HCT116 (cell line): ENCODE data around the gene SDK2. TPM values are rescaled to one million over a fixed set of nuclear protein-coding genes. Genes with fewer than 3 reads are reported as not detected.

Experiments used
- ATAC-seq: fragments of 200-7000 bp; cut with Tn5 transposase; 2 replicates; pipeline ENCODE4 v1.9.1; 2020; ENCODE audit warnings: mild to moderate bottlenecking, moderate library complexity
- BruUV-seq: library from RNA; stranded (reverse); fragments of 400-500 nt; replicated peaks from 2 replicates; lab custom pipeline; 2021; lab: Mats Ljungman, UMichigan
- CTCF ChIA-PET: fragments of 300-600 bp; sonication (Branson Sonifier 250); formaldehyde crosslinking; loops from one replicate; lab custom pipeline; 2021; ENCODE audit warnings: antibody characterized with exemption; lab: Charles Lee
- POLR2A ChIA-PET: fragments of 300-600, 350-600 bp; sonication (Branson Sonifier 250); formaldehyde crosslinking; loops from one replicate; lab custom pipeline; 2021; ENCODE audit warnings: antibody characterized with exemption; lab: Charles Lee
- RAD21 ChIA-PET, 2 experiments: fragments of 300-600 bp; sonication (Branson Sonifier 250); formaldehyde crosslinking; loops; one replicate each; lab custom pipeline; 2023; ENCODE audit warnings: low total read pairs in 2 of 2; ENCODE audit not compliant: uncharacterized antibody in 2 of 2, unreplicated experiment in 2 of 2, low non-redundant PET in 1 of 2; lab: Charles Lee
- DNase-seq: peaks from one replicate; pipeline ENCODE4 v3.0.0-alpha.2; 2010; ENCODE audit warnings: low read depth, low spot score
- H2AFZ ChIP-seq: fragments of 200-600 bp; shearing (Covaris generic), sonication (generic); 2 replicates; pipeline ENCODE4 v1.6.1; 2017; ENCODE audit warnings: low read depth, mixed run types, mixed read lengths, antibody characterized with exemption, low read length; ENCODE audit not compliant: poor library complexity, severe bottlenecking
- H3K27ac ChIP-seq: 2 replicates; pipeline ENCODE4 v1.5.1; 2012; ENCODE audit warnings: low read depth, low read length
- H3K27me3 ChIP-seq: fragments of 200-600 bp; sonication (generic); 2 replicates; pipeline ENCODE4 v1.6.1; 2016; ENCODE audit warnings: mixed run types, low read length, mixed read lengths; ENCODE audit not compliant: insufficient read depth
- H3K36me3 ChIP-seq, 2 experiments: fragments of 200-500 bp in 1 of 2; fragments of 200-600 bp in 1 of 2; sonication (Bioruptor generic) in 1 of 2; sonication (generic) in 1 of 2; 2 replicates each; pipeline versions ENCODE4 v1.5.1 to v1.6.1; 2014 to 2016; ENCODE audit warnings: low read length in 2 of 2, inconsistent platforms in 1 of 2, mixed read lengths in 1 of 2, mixed run types in 1 of 2; ENCODE audit not compliant: insufficient read depth in 2 of 2, control insufficient read depth in 1 of 2
- H3K4me1 ChIP-seq, 2 experiments: fragments of 200-600 bp in 1 of 2; sonication (generic) in 1 of 2; 2 replicates each; pipeline versions ENCODE4 v1.5.1 to v1.6.1; 2012 to 2017; ENCODE audit warnings: low read length in 2 of 2, inconsistent platforms in 1 of 2, mild to moderate bottlenecking in 1 of 2, mixed read lengths in 1 of 2, mixed run types in 1 of 2, moderate library complexity in 1 of 2; ENCODE audit not compliant: insufficient read depth in 2 of 2, control insufficient read depth in 1 of 2
- H3K4me2 ChIP-seq: fragments of 200-600 bp; sonication (generic); 2 replicates; pipeline ENCODE4 v1.6.1; 2017; ENCODE audit warnings: mixed run types, low read length, mixed read lengths
- H3K4me3 ChIP-seq, 2 experiments: fragments of 200-600 bp in 1 of 2; sonication (generic) in 1 of 2; replicated peaks in 1 of 2; 2 replicates each; pipeline ENCODE4 v1.5.1; 2011 to 2016; ENCODE audit warnings: low read length in 2 of 2, control low read depth in 1 of 2, low read depth in 1 of 2, mild to moderate bottlenecking in 1 of 2, mixed read lengths in 1 of 2, mixed run types in 1 of 2
- H3K79me2 ChIP-seq: fragments of 200-600 bp; sonication (generic); 2 replicates; pipeline ENCODE4 v1.6.1; 2017; ENCODE audit warnings: mild to moderate bottlenecking, mixed run types, low read length, moderate library complexity, mixed read lengths; ENCODE audit not compliant: insufficient read depth
- H3K9ac ChIP-seq: fragments of 200-600 bp; sonication (generic); 2 replicates; pipeline ENCODE4 v1.6.1; 2016; ENCODE audit warnings: low read length, mixed read lengths
- H3K9me2 ChIP-seq: fragments of 200-600 bp; sonication (generic), shearing (Covaris generic); 2 replicates; pipeline ENCODE4 v1.6.1; 2017; ENCODE audit warnings: mixed run types, mild to moderate bottlenecking, moderate library complexity; ENCODE audit not compliant: insufficient read depth
- H3K9me3 ChIP-seq, 2 experiments: fragments of 200-500 bp in 1 of 2; fragments of 200-600 bp in 1 of 2; sonication (Bioruptor generic) in 1 of 2; sonication (generic) in 1 of 2; 2 replicates each; pipeline ENCODE4 v1.6.1; 2014 to 2017; ENCODE audit warnings: low read length in 2 of 2, mixed read lengths in 2 of 2, inconsistent platforms in 1 of 2, low read depth in 1 of 2, mild to moderate bottlenecking in 1 of 2, mixed run types in 1 of 2, moderate library complexity in 1 of 2; ENCODE audit not compliant: control insufficient read depth in 1 of 2, insufficient read depth in 1 of 2
- H4K20me1 ChIP-seq: fragments of 200-600 bp; sonication (generic), shearing (Covaris generic); 2 replicates; pipeline ENCODE4 v1.6.1; 2017; ENCODE audit warnings: mixed run types, mild to moderate bottlenecking, moderate library complexity; ENCODE audit not compliant: insufficient read depth
- CEBPB ChIP-seq: IDR thresholded peaks from 2 replicates; pipeline ENCODE4 v1.6.1; 2012; ENCODE audit warnings: low read depth
- EGR1 ChIP-seq: IDR thresholded peaks from 2 replicates; pipeline ENCODE4 v1.6.1; 2012; ENCODE audit warnings: low read depth
- ELF1 ChIP-seq: IDR thresholded peaks from 2 replicates; pipeline ENCODE4 v1.6.1; 2012; ENCODE audit warnings: low read depth, borderline replicate concordance
- EZH2 ChIP-seq: fragments of 200-600 bp; sonication (generic); IDR thresholded peaks from 2 replicates; pipeline ENCODE4 v1.6.1; 2017; ENCODE audit warnings: antibody characterized with exemption, mixed run types
- EZH2phosphoT487 ChIP-seq: fragments of 200-600 bp; IDR thresholded peaks from 2 replicates; pipeline ENCODE4 v1.6.1; 2018; ENCODE audit warnings: antibody characterized with exemption, borderline replicate concordance
- FOSL1 ChIP-seq: IDR thresholded peaks from 2 replicates; pipeline ENCODE4 v1.6.1; 2012; ENCODE audit warnings: low read depth
- JUND ChIP-seq: IDR thresholded peaks from 2 replicates; pipeline ENCODE4 v1.6.1; 2012
- MAX ChIP-seq: IDR thresholded peaks from 2 replicates; pipeline ENCODE4 v1.6.1; 2012
- POLR2A ChIP-seq: IDR thresholded peaks from 2 replicates; pipeline ENCODE4 v1.7.0; 2011; ENCODE audit warnings: borderline replicate concordance; ENCODE audit not compliant: insufficient read depth, insufficient read length; ENCODE audit errors: extremely low read depth
- POLR2AphosphoS5 ChIP-seq: IDR thresholded peaks from 2 replicates; pipeline ENCODE4 v1.6.1; 2011; ENCODE audit warnings: mild to moderate bottlenecking, low read depth, low read length, moderate library complexity
- RAD21 ChIP-seq: IDR thresholded peaks from 2 replicates; pipeline ENCODE4 v1.6.1; 2012; ENCODE audit warnings: low read depth, mild to moderate bottlenecking
- REST ChIP-seq: IDR thresholded peaks from 2 replicates; pipeline ENCODE4 v1.6.1; 2012; ENCODE audit warnings: low read depth
- SIN3A ChIP-seq: IDR thresholded peaks from 2 replicates; pipeline ENCODE4 v1.6.1; 2012; ENCODE audit warnings: low read depth
- SRF ChIP-seq: IDR thresholded peaks from 2 replicates; pipeline ENCODE4 v1.6.1; 2012; ENCODE audit warnings: low read depth
- TCF7L2 ChIP-seq: IDR thresholded peaks from 2 replicates; pipeline ENCODE4 v1.7.0; 2011; ENCODE audit warnings: borderline replicate concordance, inconsistent platforms; ENCODE audit not compliant: insufficient read depth, insufficient read length; ENCODE audit errors: extremely low read depth
- ZBTB33 ChIP-seq: IDR thresholded peaks from 2 replicates; pipeline ENCODE4 v1.6.1; 2011; ENCODE audit warnings: mild to moderate bottlenecking, low read length, moderate library complexity; ENCODE audit not compliant: insufficient replicate concordance; ENCODE audit errors: extremely low read depth
- ZNF274 ChIP-seq: fragments of 200-500 bp; sonication (Bioruptor generic); IDR thresholded peaks from 2 replicates; pipeline ENCODE4 v1.6.1; 2014; ENCODE audit warnings: mild to moderate bottlenecking, low read depth, low read length, inconsistent platforms
- intact Hi-C: fragments of 100-400 bp; cut with micrococcal nuclease; formaldehyde crosslinking; loops from 2 replicates; pipeline ENCODE4 v1.10.0; 2022
- total RNA-seq: library from RNA; stranded (reverse); gene quantifications from one replicate; pipeline ENCODE4 v1.2.1, GENCODE V29; 2021; ENCODE audit not compliant: unreplicated experiment

Gene SDK2
- total RNA-seq, 1 experiment from 2014 or later = 0.10 TPM

GRCh38 chr17:73482894-73483293 lies 161.4 kb downstream of the SDK2 start (continued):
- no peak for TF ChIP-seq REST
- TF ChIP-seq EZH2phosphoT487 = no peak
- no peak for TF ChIP-seq ZBTB33
- no peak for TF ChIP-seq ELF1
- TF ChIP-seq POLR2AphosphoS5 = no peak

- ChIA-PET RAD21 (no interaction called here), CTCF (no interaction called here)
- TF ChIP-seq TCF7L2 (no peak), EZH2 (no peak), MAX (no peak), ZNF274 (no peak), SIN3A (no peak), EZH2phosphoT487 (no peak), ELF1 (no peak), CEBPB (no peak), SRF (no peak), JUND (no peak), FOSL1 (no peak), EGR1 (no peak), POLR2AphosphoS5 (no peak), REST (no peak), POLR2A (no peak), RAD21 (no peak)
These were observed 162.0 kb downstream of the SDK2 start for GRCh38 chr17:73482251-73482716.

More at GRCh38 chr17:73482251-73482716, 162.0 kb downstream of the SDK2 start:
- no peak overlapping the region for H3K4me2 ChIP-seq
- no peak overlapping the region for H3K9ac ChIP-seq
- DNase-seq (no peak), ATAC-seq (no peak)
- no peaks in the 10 kb centered on the region for H3K27me3 ChIP-seq
- H3K4me3 ChIP-seq = no peak overlapping the region
- peaks cover 11% of the 10 kb centered on the region in 2 experiments; a peak in 2 of 4 replicates for H3K9me3 ChIP-seq
- no peaks in the 10 kb centered on the region for H3K9me2 ChIP-seq
- H3K4me1 ChIP-seq = no peaks in the 10 kb centered on the region; a peak in 1 of 4 replicates
- intact Hi-C loops = no loop called here
- POLR2A ChIA-PET = no interaction called here
- H3K36me3 ChIP-seq = no peaks in the 10 kb centered on the region
- H4K20me1 ChIP-seq = no peaks in the 10 kb centered on the region
- no peak overlapping the region for H2AFZ ChIP-seq
- no TSS peak for BruUV-seq
- H3K79me2 ChIP-seq = no peaks in the 10 kb centered on the region
- no peak overlapping the region for H3K27ac ChIP-seq
